Activated T-cell treated with anti-CD3 and anti-CD28 coated beads for 1 hour (primary cell): ENCODE data around the gene HRH4.

Source experiments
- DNase-seq: peaks from one replicate; pipeline ENCODE4 v3.0.0-alpha.2; 2020; ENCODE audit warnings: low read depth

The HRH4 gene

DNA sequence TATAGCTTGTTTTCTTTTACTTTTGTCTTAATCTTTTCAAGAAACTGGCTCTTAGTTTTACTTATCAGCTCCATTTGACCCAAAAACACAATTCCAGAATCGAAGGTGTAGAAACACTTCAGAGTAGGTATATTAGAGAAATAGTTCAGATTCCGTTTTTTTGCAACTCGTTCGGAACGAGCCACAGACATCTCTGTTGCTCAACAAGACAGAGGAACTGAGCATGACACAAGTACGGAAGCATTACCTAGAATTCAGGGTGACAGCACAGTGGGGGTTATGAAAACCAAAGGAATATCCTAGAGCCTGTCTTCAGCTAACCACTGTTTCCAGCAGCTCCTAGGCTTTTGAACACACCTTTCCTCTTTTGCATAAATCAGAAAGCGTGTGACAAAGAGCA is 5.0 kb downstream of the HRH4 start:
- no peak for DNase-seq

DNA sequence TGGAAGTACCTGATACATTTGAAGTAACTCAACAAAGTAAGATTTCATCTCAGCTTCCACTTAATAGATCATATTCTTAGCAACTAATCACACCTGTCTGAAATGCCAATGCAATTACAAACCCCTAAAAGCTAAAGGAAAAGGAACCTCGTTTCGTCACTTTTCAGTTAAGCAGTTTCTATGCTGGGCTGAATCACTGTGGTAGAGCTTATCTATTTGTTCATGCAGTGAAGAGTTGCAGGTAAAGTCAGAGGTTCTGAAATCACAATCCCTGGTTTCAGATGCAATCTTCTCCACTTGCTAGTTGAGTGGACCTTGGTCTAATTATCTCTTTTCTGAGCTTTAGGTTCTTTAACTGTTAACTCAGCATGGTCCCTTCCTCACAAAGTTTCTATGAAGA is 6.3 kb downstream of the HRH4 start:
- no peak for DNase-seq

DNA sequence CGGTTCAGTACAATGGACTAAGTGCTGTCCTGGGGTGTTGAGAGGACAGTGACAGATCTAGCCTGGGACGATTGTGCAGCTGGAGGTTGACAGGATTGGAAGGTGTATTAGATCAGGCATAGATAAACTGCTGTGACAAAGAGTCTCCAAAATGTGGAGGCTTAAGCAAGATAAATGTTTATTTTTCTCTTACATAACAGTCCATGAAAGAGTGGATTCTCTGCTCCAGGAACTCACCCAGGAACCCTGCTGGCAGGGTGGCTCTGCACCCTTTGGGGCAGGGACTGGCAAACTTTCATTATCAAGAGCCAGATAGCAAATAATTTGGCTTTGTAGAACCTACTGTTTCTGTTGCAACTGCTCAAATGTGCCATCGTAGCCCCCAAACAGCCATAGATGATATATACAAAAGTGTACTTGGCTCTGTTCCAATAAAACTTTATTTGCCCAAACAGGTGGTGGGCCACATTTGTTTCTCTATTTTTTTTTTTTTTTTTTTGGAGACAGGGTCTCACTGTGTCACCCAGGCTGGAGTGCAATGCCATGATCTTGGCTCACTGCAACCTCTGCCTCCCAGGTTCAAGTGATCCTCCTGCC is 9.7 kb downstream of the HRH4 start:
- DNase-seq: no peak

DNA sequence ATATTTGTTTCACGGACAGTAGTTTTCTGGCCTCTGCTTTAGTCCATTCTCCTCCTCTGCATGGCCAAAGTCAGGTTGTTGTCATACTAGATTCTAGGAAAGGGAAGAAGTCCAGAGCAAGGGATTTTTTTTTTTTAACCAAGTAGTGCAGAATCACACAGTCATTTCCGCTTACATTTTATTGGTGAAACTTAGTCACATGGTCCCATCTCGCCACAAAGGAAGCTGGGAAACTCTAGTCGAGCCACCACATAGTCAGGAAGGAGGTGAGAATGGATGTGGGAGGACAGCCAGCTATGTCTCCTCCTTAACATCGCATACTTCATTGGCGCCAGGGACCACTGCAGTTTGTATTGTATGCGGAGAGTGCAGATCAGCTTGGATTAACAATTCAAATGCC is 10.4 kb downstream of the HRH4 start:
- no peak for DNase-seq

DNA sequence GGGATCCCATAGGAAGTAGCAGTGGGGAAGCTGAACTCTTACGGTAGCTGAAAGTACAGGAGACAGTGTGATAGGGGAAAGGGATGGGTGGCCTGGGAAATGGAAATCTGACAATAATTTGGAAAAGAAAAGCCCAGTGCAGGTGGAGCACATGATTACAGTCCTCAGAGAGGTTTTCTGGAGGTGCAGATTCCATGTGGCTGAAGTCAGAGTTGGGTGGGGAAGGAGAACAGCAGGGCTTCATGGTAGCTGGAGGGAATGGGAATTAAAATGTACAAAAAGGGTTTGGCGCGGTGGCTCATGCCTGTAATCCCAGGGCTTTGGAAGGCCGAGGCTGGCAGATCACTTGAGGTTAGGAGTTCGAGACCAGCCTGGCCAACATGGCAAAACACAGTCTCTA is 12.2 kb downstream of the HRH4 start:
- no peak for DNase-seq

DNA sequence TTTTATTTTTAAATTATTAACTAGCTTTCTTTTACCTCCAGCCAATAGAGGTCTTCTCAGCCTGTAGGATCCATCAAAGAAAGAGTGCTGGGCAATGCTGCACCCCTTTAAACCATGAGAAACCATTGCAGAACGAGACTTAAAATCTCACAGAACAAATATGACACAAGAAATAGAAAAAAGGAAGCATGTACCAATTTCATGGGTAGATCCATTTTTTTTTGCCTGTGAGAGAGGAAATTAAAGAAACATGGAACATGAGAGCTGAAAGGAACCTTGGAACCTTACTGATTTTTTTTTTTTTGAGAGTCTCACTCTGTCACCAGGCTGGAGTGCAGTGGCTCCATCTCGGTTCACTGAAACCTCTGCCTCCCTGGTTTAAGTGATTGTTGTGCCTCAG is 14.0 kb downstream of the HRH4 start:
- no peak for DNase-seq

DNA sequence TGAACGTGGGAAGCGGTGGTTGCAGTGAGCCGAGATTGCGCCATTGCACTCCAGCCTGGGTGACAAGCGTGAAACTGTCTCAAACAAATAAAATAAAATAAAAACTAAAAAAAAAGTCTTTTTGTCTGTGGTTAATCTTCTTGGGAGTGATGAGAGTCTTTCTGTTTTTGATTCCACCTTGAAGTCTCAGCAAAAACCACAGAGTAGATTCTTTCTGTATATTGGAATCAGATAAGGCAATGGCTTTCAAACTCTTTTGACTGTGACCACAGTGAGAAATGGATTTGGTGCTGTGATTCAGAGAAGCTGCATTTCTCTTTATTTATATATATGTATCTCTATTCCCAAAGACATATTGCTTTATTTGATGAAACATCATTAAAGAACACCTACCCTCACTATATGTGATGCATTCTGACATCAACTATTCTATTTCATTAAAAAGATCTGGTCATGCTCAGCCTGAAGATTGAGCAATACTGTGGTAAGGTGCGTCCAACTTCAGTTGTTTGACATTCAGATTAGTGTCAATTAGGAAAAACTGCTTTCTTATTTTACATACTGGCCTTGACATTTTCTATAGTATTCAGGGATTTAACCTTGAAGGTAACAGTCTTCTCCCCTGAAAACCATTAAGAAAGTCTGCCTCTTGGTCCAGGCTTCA is 15.6 kb downstream of the HRH4 start:
- no peak for DNase-seq

DNA sequence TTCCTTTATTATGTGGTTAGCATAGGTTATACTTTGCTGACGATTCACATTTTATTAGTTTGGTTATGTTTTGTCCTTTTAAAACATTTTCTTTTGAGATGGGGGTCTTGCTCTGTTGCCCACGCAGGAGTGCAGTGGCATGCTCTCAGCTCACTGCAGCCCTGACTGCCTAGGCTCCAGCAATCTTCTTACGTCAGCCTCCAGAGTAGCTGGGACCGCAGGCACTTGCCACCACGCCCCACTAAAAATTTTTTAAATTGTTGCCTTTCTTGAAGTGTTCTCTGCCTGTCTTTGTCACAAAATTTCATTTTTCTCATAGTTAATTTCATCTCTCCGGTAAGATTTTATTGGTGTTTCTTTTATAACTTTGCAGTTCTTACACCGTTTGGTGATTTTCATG is 18.9 kb downstream of the HRH4 start:
- DNase-seq: no peak

DNA sequence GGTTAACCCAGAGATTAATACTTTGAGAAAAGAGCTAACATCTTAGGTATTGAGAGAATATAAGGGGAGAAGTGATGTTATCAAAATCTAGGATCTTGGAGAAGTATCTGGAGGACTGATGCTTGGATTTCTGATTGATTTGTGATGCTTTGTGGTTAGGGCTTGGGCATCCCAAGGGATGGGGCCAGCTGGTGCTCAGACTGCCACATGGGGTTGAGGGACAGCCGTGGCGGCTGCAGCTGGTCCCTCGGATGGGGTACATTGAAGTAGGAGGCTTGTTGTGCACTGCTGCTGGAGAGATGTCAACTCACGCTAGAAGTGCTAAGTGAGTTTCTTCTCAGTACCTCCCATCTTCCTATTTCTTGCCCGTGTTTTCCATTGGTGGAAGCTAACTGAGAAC is 22.4 kb downstream of the HRH4 start:
- no peak for DNase-seq

DNA sequence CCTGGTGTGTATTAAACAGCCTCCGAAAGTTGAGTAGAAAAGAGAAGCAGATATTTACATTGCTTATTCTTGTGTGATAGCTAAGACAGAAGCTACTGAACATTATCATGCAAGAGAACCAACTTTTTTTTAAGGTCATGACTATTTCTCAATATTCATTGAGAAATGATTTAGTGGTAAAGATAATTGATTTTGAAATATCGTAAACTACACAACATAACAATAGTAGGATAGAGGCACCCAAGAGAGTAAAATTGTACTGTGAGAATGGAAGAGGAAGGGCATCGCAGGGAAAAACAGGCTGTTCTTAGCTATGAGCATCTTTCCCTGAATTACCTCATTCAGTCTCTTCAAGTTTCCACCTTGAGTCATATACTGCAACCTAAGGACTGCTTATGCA is 25.2 kb downstream of the HRH4 start:
- no peak for DNase-seq

DNA sequence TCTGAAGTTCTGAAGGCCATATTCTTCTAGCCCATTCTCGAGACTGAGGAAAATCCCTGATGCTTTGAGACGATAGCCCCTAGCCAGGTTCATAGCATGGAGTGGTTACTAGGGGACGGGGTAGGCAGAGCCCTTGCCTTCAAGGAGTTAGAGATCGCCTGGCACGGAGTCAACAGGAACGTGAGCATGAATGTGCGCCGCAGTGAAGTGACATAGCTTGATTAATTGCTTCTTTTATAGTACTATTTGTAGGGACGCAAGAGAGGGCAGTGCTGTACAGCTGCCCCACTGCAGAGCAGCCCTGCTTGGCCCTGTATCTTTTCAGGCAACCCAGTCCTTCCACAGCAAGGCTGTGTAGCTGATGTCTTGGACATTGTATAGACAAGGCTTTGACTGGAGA is 26.2 kb downstream of the HRH4 start:
- DNase-seq: no peak

DNA sequence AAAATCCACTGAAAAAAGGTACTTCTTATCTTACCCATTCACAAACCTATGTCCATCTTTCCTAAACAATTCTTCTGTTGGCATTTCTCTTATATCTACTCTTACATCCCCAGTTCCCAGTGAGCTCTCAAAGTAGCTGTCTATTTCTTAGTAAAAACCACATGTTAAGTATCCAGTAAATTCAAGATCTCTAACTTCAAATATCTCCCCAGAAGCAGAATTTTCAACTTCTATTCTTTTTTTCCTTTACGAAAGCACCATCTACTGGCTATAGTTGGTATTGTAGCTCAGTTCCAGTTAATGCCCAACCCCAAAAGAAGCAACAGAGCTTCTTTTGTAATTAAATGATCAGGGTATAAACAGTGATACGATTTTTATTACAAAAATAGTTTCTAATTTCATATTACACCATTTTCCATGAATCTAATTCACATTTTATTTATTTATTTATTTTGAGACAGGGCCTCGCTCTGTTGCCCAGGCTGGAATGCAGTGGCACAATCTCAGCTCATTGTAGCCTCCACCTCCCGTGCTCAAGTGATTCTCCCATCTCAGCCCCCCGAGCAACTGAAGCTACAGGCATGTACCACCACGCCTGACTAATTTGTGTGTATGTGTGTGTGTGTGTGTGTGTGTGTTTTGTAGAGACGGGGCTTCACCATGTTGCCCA is 28.5 kb downstream of the HRH4 start:
- DNase-seq: no peak

DNA sequence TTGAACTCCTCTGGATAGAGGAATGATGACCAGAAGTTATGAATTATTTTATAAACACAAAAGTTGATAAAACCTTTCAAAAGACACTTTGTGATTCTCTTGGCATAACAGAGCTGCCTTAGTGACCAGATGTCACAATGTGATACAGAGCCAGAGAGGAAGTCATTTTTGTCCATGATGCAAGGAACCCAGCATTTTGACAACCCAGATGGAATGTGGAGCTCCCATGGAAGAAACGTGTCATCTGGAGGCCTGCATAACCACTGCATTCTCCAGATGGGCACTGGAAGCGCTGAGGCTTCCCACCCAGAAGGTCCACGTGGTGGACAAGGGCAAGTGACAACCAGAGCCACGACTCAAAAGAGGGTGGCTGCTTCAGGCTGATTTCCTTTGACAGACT is 30.1 kb downstream of the HRH4 start:
- no peak for DNase-seq

DNA sequence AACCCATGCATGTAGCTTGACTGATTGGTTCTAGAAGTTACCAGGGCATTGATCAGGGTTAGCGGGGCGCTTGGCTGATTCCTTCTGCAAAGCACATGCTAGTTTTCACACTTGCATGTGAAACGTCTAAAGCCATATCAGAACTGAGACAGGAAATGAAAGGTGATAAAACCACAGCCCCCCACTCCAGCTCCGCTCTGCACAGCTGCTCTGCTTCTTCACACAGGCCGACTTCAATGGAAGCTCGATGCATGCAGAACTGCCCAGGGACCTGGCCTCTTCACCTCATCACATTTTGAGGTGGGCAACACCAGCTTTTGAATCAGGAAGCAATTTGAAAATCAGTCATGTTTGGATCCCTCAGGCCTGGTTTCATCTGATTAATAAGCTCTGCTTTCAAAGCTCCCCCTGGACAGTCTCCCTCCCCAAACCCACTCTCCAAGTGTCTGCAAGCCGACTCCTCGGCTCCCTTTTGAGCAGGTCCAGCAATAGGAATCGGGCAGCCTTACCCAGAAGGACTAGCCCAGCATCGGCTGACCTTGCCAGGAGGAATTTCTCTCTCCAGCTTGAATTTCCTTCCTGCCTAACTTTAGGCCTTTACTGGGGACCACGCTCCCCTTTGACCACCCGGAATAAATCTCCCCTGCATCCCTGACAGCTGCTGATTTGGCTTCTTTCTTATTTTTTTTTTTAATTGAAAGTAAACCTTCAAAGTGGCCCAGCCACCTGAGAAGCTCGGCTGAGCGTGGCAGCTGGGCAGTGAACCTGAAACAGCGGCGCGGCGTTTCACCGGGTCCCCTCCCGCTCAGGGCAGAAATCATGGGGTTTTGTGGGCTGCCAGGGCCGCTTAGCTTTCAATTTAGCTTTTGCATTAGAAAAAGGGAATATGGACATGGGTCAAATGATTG is 31.7 kb downstream of the HRH4 start:
- no peak for DNase-seq

DNA sequence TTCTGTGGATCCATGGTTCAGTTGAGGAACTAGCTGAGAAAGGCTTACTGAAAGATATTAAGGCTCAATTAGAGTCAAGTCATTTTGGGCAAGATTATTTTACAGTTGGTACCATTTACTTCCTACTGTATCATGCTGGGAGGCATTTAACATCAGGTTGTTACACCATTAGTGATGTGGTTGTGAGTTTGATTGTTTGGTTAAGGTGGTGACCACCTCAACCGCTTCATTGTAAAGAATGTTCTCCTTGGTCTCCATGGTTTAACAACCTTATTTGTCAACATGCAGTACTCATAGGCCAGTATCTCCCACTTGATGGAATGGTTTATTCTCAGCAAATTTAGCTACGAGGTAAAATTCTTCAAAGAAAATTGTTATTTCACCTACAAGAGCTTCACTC is 34.1 kb downstream of the HRH4 start:
- DNase-seq: no peak

DNA sequence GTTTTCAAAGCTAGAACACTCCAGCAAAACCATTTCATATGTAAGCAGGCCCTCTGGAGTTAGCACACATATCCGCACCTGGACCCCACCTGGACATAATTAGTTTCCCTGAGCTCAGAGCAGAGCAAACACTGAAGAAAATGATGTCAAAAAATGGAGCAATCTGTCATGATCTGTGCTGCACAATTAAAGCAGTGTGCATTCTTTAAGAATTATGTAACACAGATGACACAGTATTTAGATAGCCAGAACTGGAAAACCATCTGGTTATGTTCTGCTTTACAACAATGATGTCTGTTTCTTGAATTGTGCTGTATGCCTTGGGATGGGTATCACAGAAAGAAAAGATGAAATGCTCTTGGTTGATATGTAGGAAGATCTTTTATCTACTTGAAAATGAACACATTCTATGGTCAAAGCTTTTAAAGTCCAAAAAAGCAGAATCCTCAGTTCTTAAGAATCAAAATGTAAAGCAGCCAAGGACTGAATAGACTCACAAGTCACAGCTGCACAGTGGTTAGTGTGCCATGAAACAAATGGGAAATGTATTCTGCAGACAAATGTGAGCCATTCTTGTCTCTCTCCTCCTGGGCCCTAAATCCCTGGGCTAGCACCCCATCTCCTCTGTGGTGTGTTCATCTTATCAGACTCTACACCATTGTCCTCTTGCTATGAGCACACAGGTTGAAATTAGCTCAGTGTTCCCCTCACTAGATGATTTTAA is 36.8 kb downstream of the HRH4 start:
- DNase-seq: no peak

DNA sequence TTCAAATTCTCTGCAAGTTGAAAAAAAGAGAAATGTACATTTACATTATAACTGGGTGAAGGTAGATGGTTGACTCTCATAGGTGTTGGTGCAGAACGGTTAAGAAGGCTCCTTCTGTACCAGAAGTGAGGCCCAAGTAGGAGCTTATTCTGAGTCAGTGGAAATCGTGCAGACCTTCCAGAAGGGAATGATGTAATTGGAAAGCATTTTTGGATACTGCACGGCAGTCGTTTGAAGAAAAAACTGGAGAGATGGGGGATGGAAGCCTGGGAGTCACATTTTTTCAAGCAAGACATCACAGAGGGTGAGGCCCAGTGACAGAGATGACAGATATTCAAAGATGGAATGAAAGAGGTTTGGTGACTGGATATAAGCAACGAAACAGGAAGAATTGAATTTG is 39.4 kb downstream of the HRH4 start:
- DNase-seq: no peak

DNA sequence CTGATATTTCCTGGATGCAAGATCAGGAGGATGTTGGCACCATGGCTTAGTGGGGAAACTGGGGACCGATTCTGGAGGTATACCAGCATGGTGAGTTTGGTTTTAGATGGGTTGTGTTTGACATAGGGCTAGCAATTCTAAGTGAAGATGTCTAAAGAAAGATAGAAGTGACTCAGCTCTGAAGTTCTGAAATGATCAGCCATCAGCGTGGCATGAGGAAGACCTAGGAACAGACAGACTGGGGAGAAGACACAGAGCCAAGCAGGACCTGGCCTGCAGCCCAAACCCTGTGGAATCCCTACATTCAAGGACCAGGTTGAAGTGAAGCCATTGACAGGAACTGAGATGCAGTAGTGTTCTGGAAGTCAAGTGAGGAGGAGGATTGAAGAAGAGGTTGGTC is 39.8 kb downstream of the HRH4 start:
- no peak for DNase-seq

DNA sequence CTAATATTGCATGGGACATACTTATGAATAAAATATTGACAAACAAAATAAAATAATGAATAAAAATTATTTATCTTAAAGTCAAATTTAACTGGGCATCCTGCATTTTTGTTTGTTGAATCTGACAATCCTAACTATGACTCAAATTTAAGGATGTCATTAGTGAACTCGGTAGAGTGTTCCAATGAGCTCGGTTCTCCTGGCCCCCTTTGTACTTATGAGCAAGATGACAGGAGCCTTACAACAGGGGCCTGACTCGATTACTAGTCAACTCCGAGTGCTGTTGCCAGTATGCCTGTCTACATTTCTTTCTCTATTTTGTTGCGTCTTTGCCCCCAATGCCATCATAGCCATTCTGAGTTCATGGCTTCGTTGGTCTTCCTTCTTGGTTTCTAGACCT is 40.3 kb downstream of the HRH4 start:
- no peak for DNase-seq

DNA sequence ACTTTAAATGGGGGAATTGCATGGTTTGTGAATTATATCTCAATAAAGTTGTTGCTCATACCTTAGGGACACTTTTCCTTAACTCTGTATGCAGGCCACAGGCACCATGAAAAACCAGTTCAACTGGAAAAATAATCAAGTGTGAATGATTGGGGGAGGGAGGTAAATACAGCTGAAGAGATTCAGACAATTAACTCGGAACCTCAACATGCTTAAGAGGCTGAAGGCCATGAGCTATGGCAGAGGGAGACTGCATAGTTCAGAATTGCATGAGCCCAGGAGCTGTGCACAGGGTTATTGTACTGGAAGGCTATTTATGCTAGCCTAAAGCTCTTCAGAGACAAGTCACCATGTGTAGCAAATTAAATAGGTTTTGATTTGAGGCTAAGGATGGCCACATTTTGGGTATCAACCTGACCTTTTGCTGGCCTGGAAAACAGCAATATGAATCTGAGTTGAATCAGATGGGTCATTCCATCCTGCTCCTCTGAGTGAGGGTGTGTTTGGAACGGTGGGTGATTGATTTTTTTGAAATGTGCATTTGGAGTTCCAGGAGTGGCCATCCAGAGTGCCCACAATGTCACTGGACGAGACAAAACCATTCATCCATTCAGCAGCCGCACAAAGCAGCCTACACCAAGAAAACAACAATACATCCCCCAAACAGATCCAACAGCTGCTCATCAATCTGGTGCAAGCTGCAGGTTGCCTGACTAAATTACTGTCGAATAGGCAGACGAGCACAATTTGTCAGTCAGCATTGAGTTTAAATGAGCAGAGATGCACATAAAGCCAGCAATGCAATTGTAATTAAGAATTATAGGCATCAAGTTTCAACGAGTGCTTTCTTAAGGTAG is 42.5 kb downstream of the HRH4 start:
- no peak for DNase-seq

DNA sequence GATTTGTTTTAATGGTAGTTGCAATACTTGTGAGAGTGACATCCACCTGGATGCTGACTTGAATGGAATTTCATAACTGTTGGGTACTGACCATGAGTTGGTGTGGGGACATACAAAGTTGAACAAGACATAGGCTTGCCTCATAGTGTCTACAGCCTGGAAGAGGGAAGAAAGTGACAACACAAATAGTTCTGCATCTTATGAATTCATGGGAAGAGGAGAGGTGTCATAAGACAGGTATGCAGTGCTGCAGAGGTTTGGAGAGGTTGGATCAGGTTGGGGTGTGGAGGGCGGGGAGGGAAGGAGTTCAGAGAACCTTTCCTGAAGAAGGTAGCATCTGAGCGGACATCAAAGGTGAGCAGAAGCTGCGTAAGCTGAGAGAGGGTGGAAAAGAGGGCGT is 44.0 kb downstream of the HRH4 start:
- no peak for DNase-seq
